HG03521 (cell line): ENCODE measurements around the gene S1PR3.

Experiments used
- ATAC-seq: cut with Tn5 transposase; IDR thresholded peaks from one replicate; pipeline ENCODE4 v1.9.1; 2021; ENCODE audit warnings: mild to moderate bottlenecking, moderate library complexity; ENCODE audit not compliant: unreplicated experiment

The S1PR3 gene

DNA sequence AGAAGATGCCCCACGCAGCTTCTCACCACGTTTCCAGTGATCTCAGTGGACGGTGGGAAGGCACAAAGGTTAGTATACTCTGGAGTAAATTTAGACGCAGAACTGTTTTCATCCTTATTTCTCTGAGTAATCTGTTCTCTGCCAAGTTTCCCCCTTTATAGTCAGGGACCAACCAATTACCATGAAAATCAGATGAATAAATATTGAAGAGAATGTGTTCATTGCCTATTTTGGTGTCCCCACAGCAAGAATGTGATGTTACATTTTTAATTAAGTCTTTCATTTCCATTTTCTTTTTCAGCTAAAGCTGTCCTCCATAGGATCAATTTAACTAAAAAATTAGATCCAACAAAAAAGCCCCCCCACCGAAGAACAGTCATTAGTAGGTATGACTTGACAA is 41.4 kb downstream of the S1PR3 start:
- no peak for ATAC-seq

GRCh38 chr9:89036383-89036782 is 45.1 kb downstream of the S1PR3 start:
- ATAC-seq, result no peak

DNA sequence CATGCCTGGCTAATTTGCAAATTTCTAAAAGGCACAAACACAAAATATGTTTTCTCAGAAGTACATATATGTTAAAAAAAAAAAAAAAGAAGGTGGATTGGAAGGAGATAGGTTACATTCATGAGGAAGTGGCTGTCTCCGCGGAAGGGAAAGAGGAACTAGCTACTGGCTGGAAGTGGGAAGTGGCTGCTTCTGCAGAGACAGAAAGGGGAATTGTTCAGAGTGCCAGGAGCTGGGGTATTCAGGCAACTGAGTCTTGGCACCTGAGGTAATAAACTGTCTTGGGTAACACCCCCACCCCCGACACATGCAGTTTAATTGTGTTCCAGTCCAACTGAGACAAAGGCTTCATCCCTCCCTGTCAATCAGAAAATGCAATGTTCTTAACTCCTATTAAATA is 45.6 kb downstream of the S1PR3 start:
- ATAC-seq, result no peak

DNA sequence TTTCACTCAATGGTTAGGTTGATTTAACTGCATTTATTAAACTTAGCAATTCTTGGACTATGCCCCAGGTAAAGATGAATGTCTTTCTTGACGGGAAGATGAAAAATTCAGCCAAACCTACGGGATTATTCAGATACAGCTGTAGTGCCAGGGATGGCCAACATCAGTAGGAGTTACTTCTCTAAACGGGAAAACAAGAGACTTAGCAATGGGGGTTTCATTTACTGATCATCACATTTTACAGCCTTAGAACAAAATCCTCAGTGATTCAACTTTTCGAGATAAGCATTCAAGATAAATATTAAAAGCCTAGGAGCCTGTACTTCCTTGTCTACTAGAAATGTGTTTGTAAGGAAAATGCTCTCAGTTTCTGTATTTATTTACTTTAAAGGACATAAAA is 46.1 kb downstream of the S1PR3 start:
- ATAC-seq, result no peak

- no peak for ATAC-seq
Measured at GRCh38 chr9:89037891-89038290, 46.6 kb downstream of the S1PR3 start.

DNA sequence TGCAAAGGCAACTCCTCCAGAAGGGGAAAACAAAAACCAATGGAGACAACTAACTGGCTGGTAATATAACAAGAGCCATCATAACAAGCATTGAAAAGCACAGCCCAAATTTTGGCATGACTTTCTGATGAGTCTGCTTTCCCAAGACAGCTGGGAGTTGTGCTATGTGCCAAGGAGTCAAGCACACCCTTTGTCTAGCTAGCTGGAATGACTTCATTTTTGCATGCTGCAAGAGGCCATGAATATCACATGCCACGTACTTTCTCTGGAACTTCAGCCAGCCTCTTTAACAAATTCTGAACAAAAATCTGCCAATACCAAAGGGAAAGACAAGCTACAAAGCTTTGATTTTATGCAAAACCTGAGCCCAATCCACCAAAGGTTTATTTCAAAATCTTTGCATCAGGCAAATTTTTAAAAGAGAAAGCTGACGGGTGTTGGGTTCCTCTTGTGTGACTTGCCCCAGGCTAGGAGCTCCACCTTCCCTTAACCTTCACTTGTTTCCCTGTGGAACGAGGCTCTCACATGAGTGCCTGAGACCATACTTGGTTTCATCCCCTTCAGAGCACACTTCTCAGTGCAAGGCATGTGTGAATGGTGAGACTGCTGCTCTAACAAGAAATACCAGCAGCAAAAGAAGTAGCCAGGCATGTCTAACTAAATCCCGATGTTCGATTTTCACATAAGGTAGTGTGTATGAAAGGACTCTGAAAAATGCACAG is 47.3 kb downstream of the S1PR3 start:
- ATAC-seq, result no peak

GRCh38 chr9:89039104-89039465 is 47.8 kb downstream of the S1PR3 start:
- no peak for ATAC-seq

GRCh38 chr9:89039664-89040063 is 48.4 kb downstream of the S1PR3 start:
- no peak for ATAC-seq

- ATAC-seq, result no peak
Measured at GRCh38 chr9:89042984-89043383, 51.7 kb downstream of the S1PR3 start.

DNA sequence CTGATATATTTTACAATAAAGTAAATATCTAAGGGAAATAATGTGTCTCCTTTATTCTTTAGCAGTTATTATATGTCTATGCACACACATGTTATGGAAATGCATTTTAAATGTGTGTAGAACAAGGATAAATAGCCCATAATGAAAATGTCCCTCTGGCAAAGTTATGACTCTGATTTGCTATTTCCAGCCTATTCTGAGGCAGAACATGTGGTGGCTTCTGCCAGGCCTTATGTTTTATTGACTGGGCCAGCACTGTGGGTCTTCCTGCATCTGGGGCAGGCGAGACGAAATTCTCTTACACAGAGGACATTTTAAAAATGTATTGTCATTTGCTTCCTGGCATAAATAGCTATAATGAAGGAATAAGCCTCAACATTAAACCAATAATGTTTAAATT is 52.8 kb downstream of the S1PR3 start:
- no peak for ATAC-seq

DNA sequence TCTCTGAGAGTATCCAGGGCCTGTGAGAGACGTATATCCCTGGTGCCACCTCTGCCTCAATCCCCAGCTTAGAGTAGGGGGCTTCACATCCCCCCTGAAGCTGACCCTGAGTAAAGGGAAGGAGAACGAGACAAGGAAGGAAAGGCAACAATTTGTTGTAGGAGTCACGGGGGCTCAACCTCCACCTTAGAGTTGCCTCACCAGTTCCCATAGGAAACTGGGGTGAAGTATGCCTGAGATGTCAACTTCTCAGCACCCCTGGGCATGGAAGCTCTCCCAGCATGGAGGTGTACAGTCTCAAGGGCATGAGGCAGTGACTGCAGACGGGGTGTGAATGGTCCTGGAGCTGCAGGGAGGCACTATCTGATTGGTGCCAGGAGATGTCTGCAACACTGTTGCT is 53.6 kb downstream of the S1PR3 start:
- ATAC-seq, result no peak

GRCh38 chr9:89046832-89047231 is 55.6 kb downstream of the S1PR3 start:
- no peak for ATAC-seq

GRCh38 chr9:89047667-89048066 is 56.4 kb downstream of the S1PR3 start:
- ATAC-seq, result no peak

DNA sequence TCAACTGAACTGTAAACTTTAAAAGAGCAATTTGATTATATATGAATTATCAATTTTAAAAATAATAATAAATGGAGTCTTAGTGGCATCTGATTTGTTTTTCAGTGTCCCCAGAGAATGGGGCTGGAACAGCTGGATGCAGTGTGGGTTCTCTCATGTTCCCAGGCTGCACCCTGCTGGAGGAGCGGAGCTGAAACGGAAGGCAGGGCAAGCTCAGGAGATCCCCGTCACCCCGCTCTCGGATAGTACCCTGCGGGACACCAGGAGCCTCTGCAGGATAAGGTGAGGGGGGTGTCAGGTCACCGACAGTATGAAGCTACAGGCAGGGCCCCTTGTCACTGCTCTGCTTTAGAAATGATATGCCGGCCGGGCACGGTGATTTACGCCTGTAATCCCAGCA is 57.3 kb downstream of the S1PR3 start:
- no peak for ATAC-seq

- ATAC-seq, result no peak
Measured at GRCh38 chr9:89049646-89050045, 58.4 kb downstream of the S1PR3 start.

DNA sequence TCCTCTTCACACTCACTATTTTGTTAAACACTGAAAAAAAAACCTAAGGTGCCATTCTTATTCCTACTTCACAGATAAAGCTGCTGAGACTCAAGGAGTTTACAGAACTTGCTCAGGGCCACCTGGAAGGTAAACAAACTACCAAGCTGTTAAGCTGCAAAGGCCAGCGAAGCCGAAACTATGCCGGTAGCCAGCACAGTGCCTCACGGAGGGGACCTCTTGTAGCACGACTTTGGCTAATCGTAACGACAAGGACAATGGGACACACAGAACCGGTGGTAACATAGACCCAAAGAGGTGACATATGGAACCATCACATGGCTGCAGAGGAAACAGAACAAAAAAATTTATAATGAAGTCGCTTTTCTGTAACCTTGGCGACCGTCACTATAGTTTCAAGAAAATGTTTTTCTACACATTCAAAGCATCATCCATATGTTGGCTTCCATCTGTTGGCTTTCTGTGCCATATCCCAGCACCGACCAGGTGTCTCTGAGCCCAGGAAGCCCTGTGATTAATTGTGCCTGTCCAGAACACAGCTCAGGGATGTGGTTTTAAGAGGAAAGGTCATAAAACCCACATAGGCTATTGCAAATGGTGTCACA is 60.3 kb downstream of the S1PR3 start:
- no peak for ATAC-seq

DNA sequence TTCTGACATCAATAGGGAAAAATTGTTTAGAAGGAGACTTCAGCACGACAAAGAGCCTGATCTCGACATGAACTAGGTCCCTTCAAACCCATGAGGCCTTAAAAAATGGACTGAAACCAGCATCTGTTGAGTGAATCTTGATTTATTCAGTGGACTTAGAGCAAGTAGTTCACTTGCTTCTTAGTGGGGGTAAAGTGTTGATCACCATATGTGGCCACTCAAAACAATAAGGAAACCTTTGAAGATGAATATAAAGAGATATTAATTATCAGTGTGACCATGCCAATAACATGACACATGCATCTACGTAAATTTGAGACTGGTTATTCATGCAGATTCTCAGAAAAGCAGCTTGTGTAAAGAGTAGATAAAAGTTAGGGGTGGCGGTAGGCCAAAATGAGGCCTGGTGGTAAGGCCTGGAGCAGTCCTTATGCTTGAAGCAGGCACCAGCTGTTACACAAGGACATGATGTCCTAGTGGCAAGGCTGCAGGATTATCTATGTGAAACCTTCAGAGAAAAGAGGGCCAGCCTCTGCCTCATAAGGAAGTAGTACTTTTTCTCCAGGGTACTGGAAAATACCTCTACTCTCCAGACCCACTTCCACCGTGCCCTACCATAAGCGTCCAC is 61.3 kb downstream of the S1PR3 start:
- no peak for ATAC-seq

GRCh38 chr9:89053301-89053700 is 62.0 kb downstream of the S1PR3 start:
- no peak for ATAC-seq
